Suprapubic skin (tissue), 3 donors: ENCODE data around the gene ZMYND11.

Experiments
- POLR2A ChIP-seq, 2 donors: fragments of 450-650 bp; IDR thresholded peaks; one replicate each; pipeline ENCODE4 v1.6.1; 2017; ENCODE audit warnings: antibody characterized with exemption in 2 of 2, mild to moderate bottlenecking in 2 of 2, moderate library complexity in 2 of 2
- TF ChIP-seq, protein P1 (sequence below), 2 donors: fragments of 200-600 bp in 1 of 2; fragments of 450-650 bp in 1 of 2; sonication (generic) in 1 of 2; IDR thresholded peaks; one replicate each; pipeline ENCODE4 v1.5.1; 2016 to 2019; ENCODE audit warnings: antibody characterized with exemption in 2 of 2, mild to moderate bottlenecking in 1 of 2, moderate library complexity in 1 of 2

- TF ChIP-seq, protein P1, sequence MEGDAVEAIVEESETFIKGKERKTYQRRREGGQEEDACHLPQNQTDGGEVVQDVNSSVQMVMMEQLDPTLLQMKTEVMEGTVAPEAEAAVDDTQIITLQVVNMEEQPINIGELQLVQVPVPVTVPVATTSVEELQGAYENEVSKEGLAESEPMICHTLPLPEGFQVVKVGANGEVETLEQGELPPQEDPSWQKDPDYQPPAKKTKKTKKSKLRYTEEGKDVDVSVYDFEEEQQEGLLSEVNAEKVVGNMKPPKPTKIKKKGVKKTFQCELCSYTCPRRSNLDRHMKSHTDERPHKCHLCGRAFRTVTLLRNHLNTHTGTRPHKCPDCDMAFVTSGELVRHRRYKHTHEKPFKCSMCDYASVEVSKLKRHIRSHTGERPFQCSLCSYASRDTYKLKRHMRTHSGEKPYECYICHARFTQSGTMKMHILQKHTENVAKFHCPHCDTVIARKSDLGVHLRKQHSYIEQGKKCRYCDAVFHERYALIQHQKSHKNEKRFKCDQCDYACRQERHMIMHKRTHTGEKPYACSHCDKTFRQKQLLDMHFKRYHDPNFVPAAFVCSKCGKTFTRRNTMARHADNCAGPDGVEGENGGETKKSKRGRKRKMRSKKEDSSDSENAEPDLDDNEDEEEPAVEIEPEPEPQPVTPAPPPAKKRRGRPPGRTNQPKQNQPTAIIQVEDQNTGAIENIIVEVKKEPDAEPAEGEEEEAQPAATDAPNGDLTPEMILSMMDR (IDR thresholded peaks at IDR 0.05), result no peak
- no peak for TF ChIP-seq POLR2A (IDR thresholded peaks at IDR 0.05)
Observed at GRCh38 chr10:91313-91712, 43.9 kb upstream of the ZMYND11 start.
